Measurements from ENCODE around the gene RORB.

- no peak for TF ChIP-seq POLR2A (IDR thresholded peaks at IDR 0.05)
- TF ChIP-seq CTCF (IDR thresholded peaks at IDR 0.05), result no peak
- TF ChIP-seq EP300 (IDR thresholded peaks at IDR 0.05), result no peak
- no peak for TF ChIP-seq POLR2AphosphoS5 (IDR thresholded peaks at IDR 0.05)
Observed at GRCh38 chr9:74501570-74501969, 4.4 kb downstream of the RORB start.
